ENCODE data around the gene STRN.
"Not testable (repeated sequence)": the region's sequence is repeated elsewhere in the genome, so short reads cannot be mapped to it uniquely, and the experiment has no call there.

Gene STRN

GRCh38 chr2:37005118-37005868, 39.0 kb upstream of the STRN start:
- Histone ChIP-seq H3K27me3 (ENCODE audit: insufficient read depth, poor library complexity, severe bottlenecking) (no peaks in the 10 kb centered on the region), H3K4me3 (replicated peaks; ENCODE audit: insufficient read depth, low read length) (no peak overlapping the region), H3K27ac (replicated peaks) (no peak overlapping the region)
- TF ChIP-seq SPI1 (IDR thresholded peaks at IDR 0.05; ENCODE audit: borderline replicate concordance, low read depth) = no peak
- no peak for TF ChIP-seq GABPA (IDR thresholded peaks at IDR 0.05; ENCODE audit: low read depth)
- TF ChIP-seq POLR2AphosphoS5 (IDR thresholded peaks at IDR 0.05; ENCODE audit: low read depth) = no peak
- peak; percentile 47 for TF ChIP-seq CTCF (IDR thresholded peaks at IDR 0.05; ENCODE audit: insufficient read depth, low read length)
- DNase-seq (ENCODE audit: low read depth in 1 of 2, low spot score in 1 of 2) = peak in 1 of 2 experiments; percentile 30

GRCh38 chr2:37000988-37001556, 34.7 kb upstream of the STRN start:
- no peaks in the 10 kb centered on the region for H3K27me3 ChIP-seq (ENCODE audit: insufficient read depth, poor library complexity, severe bottlenecking)
- no peak overlapping the region for H3K4me3 ChIP-seq (replicated peaks; ENCODE audit: insufficient read depth, low read length)
- TF ChIP-seq CTCF (IDR thresholded peaks at IDR 0.05; ENCODE audit: insufficient read depth, low read length) = no peak
- TF ChIP-seq POLR2AphosphoS5 (IDR thresholded peaks at IDR 0.05; ENCODE audit: low read depth) = no peak
- TF ChIP-seq SPI1 (IDR thresholded peaks at IDR 0.05; ENCODE audit: borderline replicate concordance, low read depth) = no peak
- no peak for DNase-seq (ENCODE audit: low read depth in 1 of 2, low spot score in 1 of 2)
- H3K27ac ChIP-seq (replicated peaks) = no peak overlapping the region

GRCh38 chr2:37000318-37000717, 34.0 kb upstream of the STRN start:
- no peak for DNase-seq (ENCODE audit: low read depth in 1 of 2, low spot score in 1 of 2)
- Histone ChIP-seq H3K27me3 (ENCODE audit: insufficient read depth, poor library complexity, severe bottlenecking) (no peaks in the 10 kb centered on the region), H3K27ac (replicated peaks) (no peak overlapping the region), H3K4me3 (replicated peaks; ENCODE audit: insufficient read depth, low read length) (no peak overlapping the region)
- no peak for TF ChIP-seq POLR2AphosphoS5 (IDR thresholded peaks at IDR 0.05; ENCODE audit: low read depth)
- no peak for TF ChIP-seq CTCF (IDR thresholded peaks at IDR 0.05; ENCODE audit: insufficient read depth, low read length)

GRCh38 chr2:36999416-36999815, 33.1 kb upstream of the STRN start:
- not testable (repeated sequence) for DNase-seq (ENCODE audit: low read depth in 1 of 2, low spot score in 1 of 2); H3K27ac ChIP-seq (replicated peaks); H3K4me3 ChIP-seq (replicated peaks; ENCODE audit: insufficient read depth, low read length); H3K27me3 ChIP-seq (ENCODE audit: insufficient read depth, poor library complexity, severe bottlenecking)

GRCh38 chr2:36993841-36994620, 27.7 kb upstream of the STRN start:
- no peaks in the 10 kb centered on the region for H3K27me3 ChIP-seq (ENCODE audit: insufficient read depth, poor library complexity, severe bottlenecking)
- TF ChIP-seq SPI1 (IDR thresholded peaks at IDR 0.05; ENCODE audit: borderline replicate concordance, low read depth) (no peak), CTCF (IDR thresholded peaks at IDR 0.05; ENCODE audit: insufficient read depth, low read length) (no peak)
- H3K27ac ChIP-seq (replicated peaks) = no peak overlapping the region
- DNase-seq (ENCODE audit: low read depth in 1 of 2, low spot score in 1 of 2) = no peak
- H3K4me3 ChIP-seq (replicated peaks; ENCODE audit: insufficient read depth, low read length) = no peak overlapping the region

Measured in HL-60 (cell line).